HepG2 (cell line): ENCODE results near the gene DMGDH. TPM values are rescaled to one million over a fixed set of nuclear protein-coding genes. Genes with fewer than 3 reads are reported as not detected.

ENCODE experiments used
- DR1 ChIP-seq: sonication (generic); formaldehyde crosslinking; IDR thresholded peaks from 2 replicates; pipeline ENCODE4 v1.8.0; 2021; ENCODE audit warnings: mild to moderate bottlenecking, missing genetic modification reagents, inconsistent platforms
- ELF3 ChIP-seq: IDR thresholded peaks from 2 replicates; pipeline ENCODE4 v1.6.1; 2016; ENCODE audit warnings: missing genetic modification reagents, missing compliant biosample characterization
- FIP1L1 ChIP-seq: fragments of 200-400 bp; formaldehyde crosslinking; IDR thresholded peaks from 2 replicates; pipeline ENCODE4 v1.6.1; 2018; ENCODE audit warnings: low read depth, mild to moderate bottlenecking, low read length, moderate library complexity, borderline replicate concordance; ENCODE audit not compliant: insufficient read depth
- JUND ChIP-seq: sonication (generic); formaldehyde crosslinking; IDR thresholded peaks from 2 replicates; pipeline ENCODE4 v1.8.0; 2022; ENCODE audit warnings: mild to moderate bottlenecking, missing genetic modification reagents
- MBNL3 ChIP-seq: fragments of 250-450 bp; sonication (Bioruptor Pico); conservative IDR thresholded peaks from 2 replicates; pipeline ENCODE4 v1.8.0; 2022; ENCODE audit warnings: mild to moderate bottlenecking, inconsistent platforms
- NR1H2 ChIP-seq: sonication (generic); formaldehyde crosslinking; IDR thresholded peaks from 2 replicates; pipeline ENCODE4 v1.8.1; 2022; ENCODE audit warnings: low read depth, missing genetic modification reagents, borderline replicate concordance
- RXRB ChIP-seq: IDR thresholded peaks from 2 replicates; pipeline ENCODE4 v1.6.1; 2016; ENCODE audit warnings: borderline replicate concordance, missing genetic modification reagents, missing compliant biosample characterization
- SMC3 ChIP-seq: IDR thresholded peaks from 2 replicates; pipeline ENCODE4 v1.6.1; 2011; ENCODE audit warnings: low read length, improper control_type of control experiment
- SPEN ChIP-seq: sonication (generic); formaldehyde crosslinking; IDR thresholded peaks from 2 replicates; pipeline ENCODE4 v1.5.1; 2020; ENCODE audit warnings: low read depth, mild to moderate bottlenecking, missing genetic modification reagents
- TEAD3 ChIP-seq: optimal IDR thresholded peaks from 2 replicates; pipeline ENCODE3; 2016; ENCODE audit warnings: borderline replicate concordance
- XRCC5 ChIP-seq: fragments of 200-400 bp; formaldehyde crosslinking; optimal IDR thresholded peaks from 2 replicates; pipeline ENCODE3; 2017; ENCODE audit warnings: mild to moderate bottlenecking, low read length
- ZBTB38 ChIP-seq: sonication (generic); formaldehyde crosslinking; IDR thresholded peaks from 2 replicates; pipeline ENCODE4 v1.5.1; 2020; ENCODE audit warnings: mild to moderate bottlenecking, missing genetic modification reagents
- ZNF326 ChIP-seq: sonication (generic); formaldehyde crosslinking; IDR thresholded peaks from 2 replicates; pipeline ENCODE4 v1.4.0; 2020; ENCODE audit warnings: missing genetic modification reagents, borderline replicate concordance
- ZNF567 ChIP-seq: sonication (generic); formaldehyde crosslinking; IDR thresholded peaks from 2 replicates; pipeline ENCODE4 v1.8.1; 2023; ENCODE audit warnings: mild to moderate bottlenecking, missing genetic modification reagents, borderline replicate concordance
- ZNF569 ChIP-seq: sonication (generic); formaldehyde crosslinking; IDR thresholded peaks from 2 replicates; pipeline ENCODE4 v1.5.0; 2020; ENCODE audit warnings: mild to moderate bottlenecking, missing genetic modification reagents, moderate library complexity, borderline replicate concordance
- ZNF589 ChIP-seq: sonication (generic); formaldehyde crosslinking; conservative IDR thresholded peaks from 2 replicates; pipeline ENCODE4 v1.8.0; 2022; ENCODE audit warnings: mild to moderate bottlenecking, moderate library complexity, missing genetic modification reagents
- ZNF605 ChIP-seq: sonication (generic); formaldehyde crosslinking; IDR thresholded peaks from 2 replicates; pipeline ENCODE4 v1.8.0; 2022; ENCODE audit warnings: mild to moderate bottlenecking, missing genetic modification reagents
- ZNF703 ChIP-seq: sonication (generic); formaldehyde crosslinking; IDR thresholded peaks from 2 replicates; pipeline ENCODE4 v1.5.1; 2020; ENCODE audit warnings: missing genetic modification reagents, mild to moderate bottlenecking, moderate library complexity, borderline replicate concordance
- ZSCAN31 ChIP-seq: sonication (generic); formaldehyde crosslinking; IDR thresholded peaks from 2 replicates; pipeline ENCODE4 v1.5.0; 2020; ENCODE audit warnings: low read depth, mild to moderate bottlenecking, missing genetic modification reagents
- ZSCAN9 ChIP-seq: IDR thresholded peaks from 2 replicates; pipeline ENCODE4 v1.6.1; 2016; ENCODE audit warnings: borderline replicate concordance
- polyA plus RNA-seq, 8 experiments: library from polyadenylated mRNA; depleted of rRNA in 3 of 8; stranded (reverse) in 7 of 8; unstranded in 1 of 8; fragments of >200 nt; fragmentation: Illumina TruSeq in 4 of 8; extraction: Trizol in 4 of 8; gene quantifications; 2 replicates each; pipeline versions ENCODE4 v1.2.1 to v1.2.3, GENCODE V29; 2011 to 2016; ENCODE audit warnings: low read depth in 4 of 8, missing spikeins in 1 of 8, mixed read lengths in 1 of 8; ENCODE audit not compliant: insufficient read depth in 1 of 8
- total RNA-seq, 5 experiments: library from RNA; depleted of rRNA; stranded (reverse); fragments of >200 nt; fragmentation: Illumina TruSeq; extraction: Trizol; gene quantifications; 2 replicates each; pipeline ENCODE4 v1.2.3, GENCODE V29; 2016; ENCODE audit warnings: low read depth in 1 of 5
- TF ChIP-seq, protein P1 (sequence below): sonication (generic); formaldehyde crosslinking; IDR thresholded peaks from 2 replicates; pipeline ENCODE4 v1.5.0; 2020; ENCODE audit warnings: missing genetic modification reagents
- TF ChIP-seq, protein P2 (sequence below): sonication (generic); formaldehyde crosslinking; IDR thresholded peaks from 2 replicates; pipeline ENCODE4 v1.4.0; 2020; ENCODE audit warnings: missing genetic modification reagents
- TF ChIP-seq, protein P3 (sequence below): IDR thresholded peaks from 2 replicates; pipeline ENCODE4 v1.6.1; 2018; ENCODE audit warnings: missing genetic modification reagents, mild to moderate bottlenecking, missing compliant biosample characterization

The DMGDH gene
- total and polyA plus RNA-seq, 2 of the 13 experiments (the other 11 are each of a cell fraction or from before 2014, with no cell fraction given): 3.6 to 7.9 TPM

DNA sequence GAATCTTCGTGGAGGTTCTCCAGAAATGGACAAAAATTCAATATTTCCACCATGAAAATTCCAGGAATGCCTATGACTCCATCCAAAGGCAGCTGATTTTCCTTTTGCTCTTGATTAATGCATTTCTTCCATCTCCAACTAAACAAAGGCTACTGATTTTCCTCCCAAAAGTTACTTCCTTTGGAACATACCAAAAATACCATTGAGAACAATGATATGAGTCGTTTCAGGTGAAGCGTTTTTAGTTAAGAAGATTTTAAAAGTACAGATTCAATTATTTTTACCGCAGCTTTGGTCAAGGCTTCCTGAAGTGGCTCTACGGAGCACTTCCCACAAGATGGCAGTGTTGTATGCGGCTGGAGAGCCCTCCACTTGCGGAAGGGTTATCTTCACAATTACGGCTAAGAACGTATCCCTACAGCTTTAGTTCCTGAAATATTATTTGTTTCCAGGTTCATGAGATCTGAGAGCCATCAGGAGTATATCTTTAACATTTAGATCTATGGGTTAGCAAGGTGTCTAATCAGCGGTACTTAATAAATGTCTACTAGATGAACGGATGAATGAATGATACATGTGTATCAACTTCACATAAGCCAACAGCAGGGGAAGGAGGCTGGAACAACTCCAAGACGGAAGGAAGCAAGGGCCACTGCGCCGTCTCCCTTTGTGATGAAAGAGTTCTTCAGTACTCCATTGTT lies 48.5 kb downstream of the DMGDH start (continued):
- TF ChIP-seq SPEN (CRISPR knock-in tag) (no peak), ZNF326 (CRISPR knock-in tag) (no peak), SMC3 (peak; percentile 87), ZNF567 (CRISPR knock-in tag) (no peak), MBNL3 (CRISPR knock-in tag) (no peak), NR1H2 (CRISPR knock-in tag) (no peak), DR1 (CRISPR knock-in tag) (no peak), ZBTB38 (CRISPR knock-in tag) (peak; percentile 63; the same call in 1 of the 2 replicates), RXRB (CRISPR knock-in tag) (no peak), ZNF703 (CRISPR knock-in tag) (no peak), ELF3 (CRISPR knock-in tag) (0 out of 2 replicates have a peak, but pooled peaks have one; percentile 28), ZNF589 (CRISPR knock-in tag) (no peak), JUND (no peak), FIP1L1 (no peak), TEAD3 (CRISPR knock-in tag) (no peak), ZNF569 (no peak), XRCC5 (peak; percentile 36), ZSCAN31 (CRISPR knock-in tag) (no peak), ZSCAN9 (CRISPR knock-in tag) (no peak), ZNF605 (CRISPR knock-in tag) (no peak)
- TF ChIP-seq, protein P1, sequence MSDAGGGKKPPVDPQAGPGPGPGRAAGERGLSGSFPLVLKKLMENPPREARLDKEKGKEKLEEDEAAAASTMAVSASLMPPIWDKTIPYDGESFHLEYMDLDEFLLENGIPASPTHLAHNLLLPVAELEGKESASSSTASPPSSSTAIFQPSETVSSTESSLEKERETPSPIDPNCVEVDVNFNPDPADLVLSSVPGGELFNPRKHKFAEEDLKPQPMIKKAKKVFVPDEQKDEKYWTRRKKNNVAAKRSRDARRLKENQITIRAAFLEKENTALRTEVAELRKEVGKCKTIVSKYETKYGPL: no peak
- TF ChIP-seq, protein P2, sequence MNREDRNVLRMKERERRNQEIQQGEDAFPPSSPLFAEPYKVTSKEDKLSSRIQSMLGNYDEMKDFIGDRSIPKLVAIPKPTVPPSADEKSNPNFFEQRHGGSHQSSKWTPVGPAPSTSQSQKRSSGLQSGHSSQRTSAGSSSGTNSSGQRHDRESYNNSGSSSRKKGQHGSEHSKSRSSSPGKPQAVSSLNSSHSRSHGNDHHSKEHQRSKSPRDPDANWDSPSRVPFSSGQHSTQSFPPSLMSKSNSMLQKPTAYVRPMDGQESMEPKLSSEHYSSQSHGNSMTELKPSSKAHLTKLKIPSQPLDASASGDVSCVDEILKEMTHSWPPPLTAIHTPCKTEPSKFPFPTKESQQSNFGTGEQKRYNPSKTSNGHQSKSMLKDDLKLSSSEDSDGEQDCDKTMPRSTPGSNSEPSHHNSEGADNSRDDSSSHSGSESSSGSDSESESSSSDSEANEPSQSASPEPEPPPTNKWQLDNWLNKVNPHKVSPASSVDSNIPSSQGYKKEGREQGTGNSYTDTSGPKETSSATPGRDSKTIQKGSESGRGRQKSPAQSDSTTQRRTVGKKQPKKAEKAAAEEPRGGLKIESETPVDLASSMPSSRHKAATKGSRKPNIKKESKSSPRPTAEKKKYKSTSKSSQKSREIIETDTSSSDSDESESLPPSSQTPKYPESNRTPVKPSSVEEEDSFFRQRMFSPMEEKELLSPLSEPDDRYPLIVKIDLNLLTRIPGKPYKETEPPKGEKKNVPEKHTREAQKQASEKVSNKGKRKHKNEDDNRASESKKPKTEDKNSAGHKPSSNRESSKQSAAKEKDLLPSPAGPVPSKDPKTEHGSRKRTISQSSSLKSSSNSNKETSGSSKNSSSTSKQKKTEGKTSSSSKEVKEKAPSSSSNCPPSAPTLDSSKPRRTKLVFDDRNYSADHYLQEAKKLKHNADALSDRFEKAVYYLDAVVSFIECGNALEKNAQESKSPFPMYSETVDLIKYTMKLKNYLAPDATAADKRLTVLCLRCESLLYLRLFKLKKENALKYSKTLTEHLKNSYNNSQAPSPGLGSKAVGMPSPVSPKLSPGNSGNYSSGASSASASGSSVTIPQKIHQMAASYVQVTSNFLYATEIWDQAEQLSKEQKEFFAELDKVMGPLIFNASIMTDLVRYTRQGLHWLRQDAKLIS (CRISPR knock-in tag): no peak
- TF ChIP-seq, protein P3, sequence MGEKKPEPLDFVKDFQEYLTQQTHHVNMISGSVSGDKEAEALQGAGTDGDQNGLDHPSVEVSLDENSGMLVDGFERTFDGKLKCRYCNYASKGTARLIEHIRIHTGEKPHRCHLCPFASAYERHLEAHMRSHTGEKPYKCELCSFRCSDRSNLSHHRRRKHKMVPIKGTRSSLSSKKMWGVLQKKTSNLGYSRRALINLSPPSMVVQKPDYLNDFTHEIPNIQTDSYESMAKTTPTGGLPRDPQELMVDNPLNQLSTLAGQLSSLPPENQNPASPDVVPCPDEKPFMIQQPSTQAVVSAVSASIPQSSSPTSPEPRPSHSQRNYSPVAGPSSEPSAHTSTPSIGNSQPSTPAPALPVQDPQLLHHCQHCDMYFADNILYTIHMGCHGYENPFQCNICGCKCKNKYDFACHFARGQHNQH: 0 out of 2 replicates have a peak, but pooled peaks have one; percentile 32
